ENCODE results near the gene SIN3B.

DNA sequence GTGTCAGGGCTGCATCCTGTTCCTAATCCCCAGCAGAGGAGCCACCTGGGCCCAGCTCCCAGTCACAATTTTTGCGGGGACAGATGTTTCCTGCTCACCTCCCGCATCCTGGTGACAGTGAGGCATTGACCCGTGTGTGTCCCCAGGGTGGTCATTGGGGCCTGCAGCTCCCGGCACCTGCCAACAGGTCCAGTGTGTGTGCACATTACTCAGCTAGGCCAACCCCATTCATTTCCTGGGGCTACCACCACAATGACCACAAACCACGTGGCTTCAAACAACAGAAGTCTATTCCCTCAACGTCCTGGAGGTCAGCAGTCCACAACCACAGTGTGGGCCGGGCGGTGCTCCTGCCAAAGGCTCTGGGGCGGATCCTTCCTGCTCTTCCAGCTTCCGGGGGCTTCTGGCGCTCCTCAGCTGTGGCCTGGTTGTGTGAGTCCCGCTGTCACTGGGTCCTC, 47.7 kb downstream of the SIN3B start:
- TF ChIP-seq CTCF (IDR thresholded peaks at IDR 0.05; ENCODE audit: low read depth, low read length, poor library complexity, severe bottlenecking): no peak
- no peak for TF ChIP-seq EZH2phosphoT487 (IDR thresholded peaks at IDR 0.05; ENCODE audit: borderline replicate concordance, low read length)
